Bronchial epithelial cell (primary cell): ENCODE results near the gene VSX1. TPM values are rescaled to one million over a fixed set of nuclear protein-coding genes. Genes with fewer than 3 reads are reported as not detected.

Experiments used
- DNase-seq: peaks from one replicate; pipeline ENCODE4 v3.0.0-alpha.2; 2010; ENCODE audit warnings: low read depth
- FAIRE-seq: peaks from 2 replicates; lab custom pipeline; 2011; peaks lifted over from hg19 to GRCh38; lab: Jason Lieb, UNC
- H3K27me3 ChIP-seq: 2 replicates; pipeline ENCODE4 v1.5.1; 2011; ENCODE audit warnings: low read length; ENCODE audit not compliant: control insufficient read depth, insufficient read depth
- H3K36me3 ChIP-seq: 2 replicates; pipeline ENCODE4 v1.5.1; 2011; ENCODE audit warnings: low read length; ENCODE audit not compliant: control insufficient read depth, insufficient read depth
- H3K4me3 ChIP-seq: 2 replicates; pipeline ENCODE4 v1.5.1; 2011; ENCODE audit warnings: mild to moderate bottlenecking, low read depth, low read length, control low read depth
- total RNA-seq: library from RNA; depleted of rRNA; stranded (reverse); fragments of >200 nt; gene quantifications from 2 replicates; pipeline ENCODE4 v1.2.1, GENCODE V29; 2014
- TF ChIP-seq, protein P1 (sequence below): IDR thresholded peaks from 2 replicates; pipeline ENCODE4 v1.5.1; 2011; ENCODE audit warnings: mild to moderate bottlenecking, moderate library complexity, low read length, control low read depth, inconsistent platforms; ENCODE audit not compliant: insufficient read depth, severe bottlenecking

Gene VSX1
- total RNA-seq, 1 donor from 2014 or later = not detected

DNA sequence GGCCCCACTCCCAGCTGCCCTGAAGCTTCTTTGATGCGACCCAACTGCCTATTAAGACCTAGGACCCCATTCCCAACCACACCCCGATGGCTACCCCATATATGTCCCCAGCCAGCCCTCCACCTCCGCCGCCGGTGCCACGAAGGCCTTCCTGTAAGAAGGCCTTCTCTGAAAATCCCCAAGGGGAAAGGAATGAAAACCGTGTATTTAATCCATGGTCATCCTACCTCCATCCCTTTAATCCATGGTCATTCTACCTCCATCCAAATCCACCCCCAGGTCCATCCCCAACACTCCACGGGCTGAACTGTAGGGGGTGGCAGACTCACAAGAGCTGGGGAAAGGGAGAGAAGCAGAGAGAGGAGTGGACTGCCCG lies 545 bp upstream of the VSX1 start:
- H3K27me3 ChIP-seq = peaks cover 56% of the 10 kb centered on the region
- no peak overlapping the region for H3K4me3 ChIP-seq
- TF ChIP-seq, protein P1, sequence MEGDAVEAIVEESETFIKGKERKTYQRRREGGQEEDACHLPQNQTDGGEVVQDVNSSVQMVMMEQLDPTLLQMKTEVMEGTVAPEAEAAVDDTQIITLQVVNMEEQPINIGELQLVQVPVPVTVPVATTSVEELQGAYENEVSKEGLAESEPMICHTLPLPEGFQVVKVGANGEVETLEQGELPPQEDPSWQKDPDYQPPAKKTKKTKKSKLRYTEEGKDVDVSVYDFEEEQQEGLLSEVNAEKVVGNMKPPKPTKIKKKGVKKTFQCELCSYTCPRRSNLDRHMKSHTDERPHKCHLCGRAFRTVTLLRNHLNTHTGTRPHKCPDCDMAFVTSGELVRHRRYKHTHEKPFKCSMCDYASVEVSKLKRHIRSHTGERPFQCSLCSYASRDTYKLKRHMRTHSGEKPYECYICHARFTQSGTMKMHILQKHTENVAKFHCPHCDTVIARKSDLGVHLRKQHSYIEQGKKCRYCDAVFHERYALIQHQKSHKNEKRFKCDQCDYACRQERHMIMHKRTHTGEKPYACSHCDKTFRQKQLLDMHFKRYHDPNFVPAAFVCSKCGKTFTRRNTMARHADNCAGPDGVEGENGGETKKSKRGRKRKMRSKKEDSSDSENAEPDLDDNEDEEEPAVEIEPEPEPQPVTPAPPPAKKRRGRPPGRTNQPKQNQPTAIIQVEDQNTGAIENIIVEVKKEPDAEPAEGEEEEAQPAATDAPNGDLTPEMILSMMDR = no peak
- no peak for DNase-seq
- H3K36me3 ChIP-seq = no peaks in the 10 kb centered on the region
- FAIRE-seq = no peak

DNA sequence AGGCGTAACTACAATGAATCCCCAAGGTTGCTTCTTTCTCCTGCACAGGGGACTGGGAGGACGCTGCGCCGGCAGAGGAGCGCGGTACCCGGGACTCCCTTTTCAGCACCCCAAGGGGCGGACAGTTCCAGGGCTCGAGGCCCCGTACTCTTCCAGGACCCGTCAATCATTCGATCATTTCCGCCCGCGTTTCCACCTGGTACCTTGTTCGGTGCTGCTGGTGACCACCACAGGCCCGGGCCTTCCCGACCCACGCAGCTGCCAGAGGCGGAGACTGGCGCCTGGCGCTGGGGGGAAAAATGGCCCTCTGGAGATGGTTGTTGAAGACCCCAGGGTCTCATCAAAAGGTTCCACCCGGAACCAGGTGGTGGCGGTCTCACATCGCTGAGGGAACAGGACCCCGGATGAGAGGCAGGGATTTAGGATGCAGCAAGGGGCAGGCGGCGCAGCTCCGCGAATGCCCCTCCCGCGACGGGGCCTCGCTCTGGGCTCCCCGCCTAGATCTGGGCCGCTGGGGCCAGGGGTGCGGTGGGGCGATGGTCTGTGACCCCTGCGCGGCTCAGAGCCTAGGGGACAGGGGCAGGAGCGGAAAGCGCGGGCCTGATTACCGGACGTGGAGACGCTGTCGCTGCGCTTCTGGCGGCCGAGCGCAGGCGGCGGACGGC lies 744 bp downstream of the VSX1 start:
- TF ChIP-seq, protein P1 = no peak
- DNase-seq (no peak), FAIRE-seq (no peak)
- H3K36me3 ChIP-seq = no peaks in the 10 kb centered on the region
- H3K4me3 ChIP-seq = no peak overlapping the region
- H3K27me3 ChIP-seq = peaks cover 56% of the 10 kb centered on the region

GRCh38 chr20:25079171-25079570 lies 2.8 kb downstream of the VSX1 start:
- DNase-seq = no peak
- no peak overlapping the region for H3K4me3 ChIP-seq
- H3K27me3 ChIP-seq = peaks cover 46% of the 10 kb centered on the region
- FAIRE-seq = no peak
- TF ChIP-seq, protein P1 = no peak
- H3K36me3 ChIP-seq = no peaks in the 10 kb centered on the region

- Histone ChIP-seq H3K4me3 (no peak overlapping the region), H3K27me3 (peaks cover 42% of the 10 kb centered on the region), H3K36me3 (no peaks in the 10 kb centered on the region)
- TF ChIP-seq, protein P1 = no peak
- FAIRE-seq (peak; percentile 40), DNase-seq (no peak)
These were observed 3.3 kb downstream of the VSX1 start for GRCh38 chr20:25078662-25079061.

DNA sequence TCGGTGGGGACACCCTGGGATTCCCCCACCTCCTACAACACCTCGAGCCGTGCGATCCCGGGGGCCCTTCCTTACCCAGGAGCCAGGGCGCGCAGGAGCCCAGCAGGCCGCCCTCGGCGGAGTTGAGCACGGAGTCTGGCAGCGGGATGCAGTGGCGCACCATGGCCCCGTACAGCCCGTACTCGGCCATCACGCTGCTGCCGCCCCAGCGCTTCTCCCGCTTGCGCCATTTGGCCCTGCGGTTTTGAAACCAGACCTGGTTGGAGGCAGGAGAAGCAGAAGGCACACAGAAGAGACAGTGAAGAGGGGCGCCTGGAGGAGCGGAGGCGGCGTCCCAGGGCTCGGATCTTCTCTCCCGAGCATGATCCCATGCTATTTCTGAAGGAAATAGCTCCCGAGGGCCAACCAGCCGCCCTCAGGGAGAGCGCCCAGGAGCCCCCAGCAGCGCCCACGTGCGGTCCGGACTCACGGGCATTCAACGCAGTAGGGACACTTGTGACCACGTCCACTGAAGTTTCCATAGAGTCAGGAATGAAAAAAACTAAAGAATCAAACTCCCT lies 4.3 kb downstream of the VSX1 start:
- FAIRE-seq (no peak), DNase-seq (no peak)
- no peak overlapping the region for H3K4me3 ChIP-seq
- TF ChIP-seq, protein P1 = no peak
- peaks cover 35% of the 10 kb centered on the region for H3K27me3 ChIP-seq
- no peaks in the 10 kb centered on the region for H3K36me3 ChIP-seq
